MM.1S (cell line): ENCODE measurements around the gene FAM72D.
"Not testable (repeated sequence)": the region's sequence is repeated elsewhere in the genome, so short reads cannot be mapped to it uniquely, and the experiment has no call there.

Source experiments
- DNase-seq: peaks from one replicate; pipeline ENCODE4 v3.0.0-alpha.2; 2015
- H2AFZ ChIP-seq: fragments of 300-600 bp; sonication (generic); 2 replicates; pipeline ENCODE4 v1.6.0; 2016; ENCODE audit warnings: antibody characterized with exemption, low read length
- H3F3A ChIP-seq: fragments of 300-600 bp; sonication (generic); 2 replicates; pipeline ENCODE4 v1.6.1; 2016; ENCODE audit warnings: mild to moderate bottlenecking, antibody characterized with exemption, low read length, moderate library complexity, mixed read lengths; ENCODE audit not compliant: insufficient read depth
- H3K27ac ChIP-seq: fragments of 300-600 bp; sonication (generic); 2 replicates; pipeline ENCODE4 v1.5.1; 2016; ENCODE audit warnings: mild to moderate bottlenecking, low read length
- H3K27me3 ChIP-seq: fragments of 300-600 bp; sonication (generic); replicated peaks from 2 replicates; pipeline ENCODE4 v1.6.0; 2016; ENCODE audit warnings: low read length; ENCODE audit not compliant: insufficient read depth
- H3K36me3 ChIP-seq: fragments of 300-600 bp; sonication (generic); replicated peaks from 2 replicates; pipeline ENCODE4 v1.6.1; 2016; ENCODE audit warnings: mild to moderate bottlenecking, low read length, mixed read lengths; ENCODE audit not compliant: insufficient read depth
- H3K4me1 ChIP-seq: fragments of 300-600 bp; sonication (generic); 2 replicates; pipeline ENCODE4 v1.6.1; 2016; ENCODE audit warnings: low read length, mixed read lengths
- H3K4me2 ChIP-seq: fragments of 300-600 bp; sonication (generic); 2 replicates; pipeline ENCODE4 v1.6.0; 2016; ENCODE audit warnings: low read depth, low read length
- H3K4me3 ChIP-seq: fragments of 300-600 bp; sonication (generic); 2 replicates; pipeline ENCODE4 v1.5.1; 2016; ENCODE audit warnings: low read length, mixed read lengths
- H3K79me2 ChIP-seq: fragments of 300-600 bp; sonication (generic); 2 replicates; pipeline ENCODE4 v1.6.1; 2016; ENCODE audit warnings: mixed run types, low read length, mixed read lengths
- H3K9ac ChIP-seq: fragments of 300-600 bp; sonication (generic); 2 replicates; pipeline ENCODE4 v1.6.1; 2016; ENCODE audit warnings: low read length, mixed read lengths
- H3K9me2 ChIP-seq: fragments of 300-600 bp; sonication (generic); replicated peaks from 2 replicates; pipeline ENCODE4 v1.6.1; 2016; ENCODE audit warnings: mild to moderate bottlenecking, low read length, mixed read lengths; ENCODE audit not compliant: insufficient read depth
- H3K9me3 ChIP-seq: fragments of 300-600 bp; sonication (generic); replicated peaks from 2 replicates; pipeline ENCODE4 v1.6.1; 2016; ENCODE audit warnings: mild to moderate bottlenecking, low read length, mixed read lengths; ENCODE audit not compliant: insufficient read depth
- H4K20me1 ChIP-seq: fragments of 300-600 bp; sonication (generic); 2 replicates; pipeline ENCODE4 v1.6.1; 2016; ENCODE audit warnings: mild to moderate bottlenecking, low read length, moderate library complexity, mixed read lengths; ENCODE audit not compliant: insufficient read depth

Gene FAM72D

DNA sequence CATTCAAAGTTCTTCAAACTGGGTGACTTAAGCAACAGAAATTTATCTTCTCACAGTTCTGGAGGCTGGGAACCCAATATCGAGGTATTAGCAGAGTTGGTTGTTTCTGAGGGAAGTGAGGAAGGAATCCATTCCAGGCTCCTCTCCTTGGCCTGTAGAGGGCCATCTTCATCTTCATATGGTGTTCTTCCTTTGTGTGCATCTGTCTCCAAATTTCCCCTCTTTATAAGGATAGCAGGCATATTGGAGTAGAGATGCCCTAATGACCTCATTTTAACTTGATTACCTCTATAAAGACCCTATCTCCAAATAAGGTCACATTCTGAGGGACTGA, 27.3 kb downstream of the FAM72D start:
- H3K4me2 ChIP-seq, DNase-seq, H3K27ac ChIP-seq, H3K4me1 ChIP-seq, H4K20me1 ChIP-seq, H3K36me3 ChIP-seq, H3K9me3 ChIP-seq, H3K79me2 ChIP-seq, H3K9ac ChIP-seq, H3K27me3 ChIP-seq, H3K9me2 ChIP-seq, H3F3A ChIP-seq, H3K4me3 ChIP-seq, H2AFZ ChIP-seq: not testable (repeated sequence)

DNA sequence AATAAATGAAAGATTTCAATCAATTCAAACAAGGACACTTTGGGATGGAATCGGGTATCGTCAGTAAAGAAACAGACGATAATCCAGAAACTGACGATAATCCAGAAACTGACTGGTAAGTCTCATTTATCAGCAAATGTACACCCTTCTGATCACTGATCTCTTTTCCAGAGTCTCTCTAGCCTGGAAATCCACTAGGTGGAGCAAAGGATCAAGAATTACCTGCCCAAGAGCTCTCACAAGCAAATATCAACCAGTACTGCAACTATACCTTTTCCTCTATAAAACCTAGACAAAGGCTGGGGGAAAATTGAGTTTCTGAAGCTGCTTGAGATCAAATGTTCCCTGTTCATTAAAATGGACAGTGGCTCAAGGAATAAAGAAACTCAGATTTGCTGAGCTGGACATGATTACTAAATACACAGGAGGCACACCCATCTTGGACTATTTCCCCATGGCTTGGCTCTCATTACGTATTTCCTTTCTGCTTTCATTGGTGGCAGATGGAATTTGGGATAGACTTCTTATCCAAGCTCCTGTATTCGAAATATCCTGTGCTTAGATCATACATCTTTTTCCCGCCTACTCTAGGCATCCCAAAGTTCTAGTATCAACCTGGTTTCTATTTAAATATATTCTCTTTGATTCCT, 28.3 kb downstream of the FAM72D start:
- H3K27me3 ChIP-seq, H3F3A ChIP-seq, H3K4me2 ChIP-seq, DNase-seq, H2AFZ ChIP-seq, H3K9ac ChIP-seq, H3K9me2 ChIP-seq, H3K4me1 ChIP-seq, H3K4me3 ChIP-seq, H3K79me2 ChIP-seq, H3K9me3 ChIP-seq, H3K27ac ChIP-seq, H4K20me1 ChIP-seq, H3K36me3 ChIP-seq: not testable (repeated sequence)

DNA sequence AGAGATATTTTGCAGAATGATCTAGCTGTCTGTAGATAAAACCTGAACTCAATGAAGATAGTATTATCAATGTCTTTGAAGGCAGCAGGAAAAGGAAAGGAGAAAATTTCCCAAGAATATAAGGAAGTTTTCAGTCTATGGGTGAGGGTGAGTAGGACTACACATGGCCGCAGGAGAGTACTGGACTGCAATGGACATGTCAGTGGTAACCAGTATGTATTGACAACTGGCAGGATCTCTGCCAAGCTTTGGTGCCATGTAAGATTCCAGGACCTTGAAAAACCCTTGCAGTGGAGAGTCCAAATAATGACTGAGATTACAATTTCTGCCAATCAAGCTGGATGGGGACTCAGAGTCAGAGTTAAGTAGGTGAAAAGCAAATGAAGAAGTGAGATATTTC, 29.3 kb downstream of the FAM72D start:
- H3K9me2 ChIP-seq, H3K4me3 ChIP-seq: not testable (repeated sequence)

DNA sequence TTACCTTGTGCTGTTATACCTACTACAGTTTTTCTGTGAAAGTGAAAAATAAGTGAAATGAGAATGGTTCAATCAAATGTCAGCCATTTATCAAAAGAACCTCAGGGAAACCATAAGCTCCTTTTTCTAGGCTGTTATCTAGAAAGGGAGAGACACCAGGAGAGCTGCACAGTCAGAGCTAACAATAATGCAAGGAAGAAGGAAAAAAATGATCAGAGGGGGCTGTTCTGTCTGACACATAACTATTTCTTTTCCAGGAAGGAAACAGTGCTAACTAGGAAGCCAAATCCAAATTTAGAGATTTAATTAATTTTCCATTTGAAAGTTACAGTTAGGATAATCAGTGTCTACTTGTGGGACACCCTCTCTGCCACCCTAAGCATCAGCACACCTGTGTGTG, 31.4 kb downstream of the FAM72D start:
- H3K79me2 ChIP-seq: not testable (repeated sequence)

More for the DNA sequence above, 29.3 kb downstream of the FAM72D start:
- not testable (repeated sequence) for H3K79me2 ChIP-seq, H3F3A ChIP-seq, H2AFZ ChIP-seq, H4K20me1 ChIP-seq, H3K4me2 ChIP-seq, H3K9me3 ChIP-seq, H3K4me1 ChIP-seq, H3K27ac ChIP-seq, H3K36me3 ChIP-seq, DNase-seq, H3K27me3 ChIP-seq, H3K9ac ChIP-seq

DNA sequence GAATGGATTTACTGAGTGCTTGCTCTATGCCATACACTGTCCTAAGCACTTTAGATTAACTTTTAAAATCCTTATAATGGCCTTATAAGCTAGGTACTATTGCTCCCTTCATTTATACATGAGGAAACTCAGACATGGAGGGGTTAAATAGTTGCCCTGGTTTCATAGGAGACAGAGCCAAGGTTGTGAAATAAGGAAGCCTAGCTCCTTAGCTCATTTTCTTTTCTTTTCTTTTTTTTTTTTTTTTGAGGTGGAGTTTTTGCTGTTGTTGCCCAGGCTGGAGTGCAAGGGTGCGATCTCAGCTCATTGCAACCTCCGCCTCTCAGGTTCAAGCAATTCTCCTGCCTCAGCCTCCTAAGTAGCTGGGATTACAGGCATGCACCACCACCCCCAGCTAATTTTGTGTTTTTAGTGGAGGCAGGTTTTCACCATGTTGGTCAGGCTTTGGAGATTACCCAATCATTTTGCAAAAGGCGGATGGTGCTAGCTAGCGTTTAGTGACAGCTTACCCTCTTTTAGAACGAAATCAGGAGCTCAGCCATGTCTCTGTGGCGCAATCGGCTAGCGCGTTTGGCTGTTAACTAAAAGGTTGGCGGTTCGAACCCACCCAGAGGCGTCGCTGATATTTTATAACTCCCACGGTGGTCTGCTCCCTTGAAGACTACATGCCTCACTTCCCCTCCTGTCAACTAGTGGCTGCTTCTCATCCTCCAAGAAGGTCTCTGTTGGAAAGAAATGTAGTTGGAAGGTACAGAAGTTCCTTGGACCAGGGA, 33.1 kb downstream of the FAM72D start:
- H3K79me2 ChIP-seq, H3K36me3 ChIP-seq, H3K9ac ChIP-seq, H3K9me3 ChIP-seq, H3K27ac ChIP-seq, H2AFZ ChIP-seq, H3K27me3 ChIP-seq, H3F3A ChIP-seq, H3K4me1 ChIP-seq, H3K9me2 ChIP-seq, H3K4me2 ChIP-seq, DNase-seq, H4K20me1 ChIP-seq, H3K4me3 ChIP-seq: not testable (repeated sequence)

More for the DNA sequence above, 31.4 kb downstream of the FAM72D start:
- H3K27ac ChIP-seq, H3K9me3 ChIP-seq, H3K36me3 ChIP-seq, H3F3A ChIP-seq, H4K20me1 ChIP-seq, H3K27me3 ChIP-seq, H3K4me1 ChIP-seq, H3K9me2 ChIP-seq, H3K4me2 ChIP-seq, DNase-seq, H2AFZ ChIP-seq, H3K4me3 ChIP-seq, H3K9ac ChIP-seq: not testable (repeated sequence)

DNA sequence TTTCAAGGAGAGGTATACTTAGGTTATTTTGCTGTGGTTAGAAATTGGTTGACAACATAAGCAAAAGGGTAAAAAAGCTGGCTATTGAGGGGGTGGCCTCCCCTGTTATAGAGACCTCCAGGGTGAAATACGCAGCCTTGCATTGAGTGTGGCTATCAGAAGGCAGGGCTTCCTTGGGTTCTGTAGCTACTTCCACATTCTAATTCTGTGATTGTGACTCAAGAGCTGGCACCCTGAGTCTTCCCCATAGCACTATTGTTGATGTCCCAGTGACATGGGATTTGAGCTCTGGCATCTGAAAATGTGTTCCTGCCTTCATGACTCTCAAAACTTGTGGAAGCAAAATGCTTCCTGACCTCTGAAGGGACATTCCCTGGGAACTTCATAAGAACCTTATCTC, 38.7 kb downstream of the FAM72D start:
- not testable (repeated sequence) for H3K27me3 ChIP-seq, H3K9me3 ChIP-seq, DNase-seq, H3K4me3 ChIP-seq, H2AFZ ChIP-seq, H3K79me2 ChIP-seq, H3K9ac ChIP-seq, H3F3A ChIP-seq, H3K4me1 ChIP-seq, H3K4me2 ChIP-seq, H4K20me1 ChIP-seq, H3K27ac ChIP-seq, H3K9me2 ChIP-seq, H3K36me3 ChIP-seq

DNA sequence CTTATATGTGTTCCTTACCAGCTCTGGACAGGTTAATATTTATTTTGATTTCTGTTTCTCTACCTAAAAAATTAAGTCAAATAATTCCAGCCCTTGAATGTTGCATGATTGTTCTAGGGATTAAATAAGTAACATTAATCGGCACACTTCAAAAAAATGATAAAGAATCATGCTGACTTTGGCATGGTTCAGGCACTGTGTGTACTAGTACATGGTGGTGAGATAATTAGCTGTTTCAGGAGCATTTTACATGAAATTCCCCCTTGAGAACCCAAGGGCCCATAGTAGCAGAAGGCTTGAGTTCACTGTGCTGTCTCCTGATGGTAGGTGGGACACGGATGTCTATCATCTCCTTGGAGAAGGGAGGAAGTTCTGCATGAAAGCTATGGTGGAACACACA, 44.8 kb downstream of the FAM72D start:
- H3K4me2 ChIP-seq, H3K9ac ChIP-seq, H3K9me2 ChIP-seq, H3K79me2 ChIP-seq, DNase-seq, H3K27ac ChIP-seq, H3F3A ChIP-seq, H4K20me1 ChIP-seq, H3K4me1 ChIP-seq, H3K9me3 ChIP-seq, H3K27me3 ChIP-seq, H3K4me3 ChIP-seq, H3K36me3 ChIP-seq, H2AFZ ChIP-seq: not testable (repeated sequence)

DNA sequence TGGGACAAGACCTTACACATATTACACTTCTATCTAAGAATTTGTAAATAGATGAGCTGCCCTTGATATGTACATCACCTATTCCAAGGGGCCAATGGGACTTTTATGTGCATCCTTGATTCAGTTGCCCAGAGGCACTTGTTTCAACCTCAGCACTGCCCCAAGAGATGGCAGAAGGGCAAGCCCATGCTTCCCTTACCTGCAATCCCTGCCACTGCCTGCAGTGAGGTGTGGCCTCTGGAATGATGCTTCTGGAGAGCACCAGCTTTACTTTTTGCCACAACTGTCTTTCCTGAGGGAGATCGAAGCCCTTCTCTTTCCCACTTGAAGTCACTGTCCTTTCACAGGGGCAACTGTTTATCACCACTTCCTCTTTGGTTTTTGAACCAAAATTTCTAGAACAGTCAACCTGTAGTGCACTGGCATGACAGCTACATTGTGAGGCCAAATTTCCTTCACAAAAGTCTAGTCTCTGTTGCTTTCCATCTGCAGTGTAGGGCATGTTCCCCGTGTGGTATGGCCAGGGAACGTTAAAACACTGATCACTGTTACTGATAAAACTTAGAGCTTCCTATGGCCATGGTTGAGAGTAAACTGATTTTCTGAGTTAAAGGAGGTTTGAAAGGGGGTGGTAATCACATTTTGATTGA, 48.6 kb downstream of the FAM72D start:
- H2AFZ ChIP-seq, DNase-seq, H3F3A ChIP-seq, H3K9me2 ChIP-seq, H3K4me3 ChIP-seq, H3K9ac ChIP-seq, H3K27me3 ChIP-seq, H3K27ac ChIP-seq, H3K4me2 ChIP-seq, H3K4me1 ChIP-seq, H3K36me3 ChIP-seq, H3K9me3 ChIP-seq, H3K79me2 ChIP-seq, H4K20me1 ChIP-seq: not testable (repeated sequence)
